GM19099 (cell line): ENCODE data around the gene SLC12A8.

ENCODE experiments used
- POLR2A ChIP-seq: IDR thresholded peaks from 3 replicates; pipeline ENCODE4 v1.6.1; 2011; ENCODE audit warnings: low read depth; ENCODE audit not compliant: insufficient read length; ENCODE audit errors: extremely low read depth

The SLC12A8 gene

GRCh38 chr3:125212509-125213363, at the start of gene SLC12A8:
Gene SLC12A8 (minus strand): TSS chr3:125212748. CDS start chr3:125211349, 1,399 bp downstream.
- TF ChIP-seq POLR2A: peak; percentile 21

- no peak for TF ChIP-seq POLR2A
Measured at GRCh38 chr3:125262161-125262560, 49.6 kb upstream of the SLC12A8 start.

- TF ChIP-seq POLR2A: no peak
Measured at GRCh38 chr3:125261031-125261430, 48.5 kb upstream of the SLC12A8 start.

- no peak for TF ChIP-seq POLR2A
Measured at GRCh38 chr3:125260158-125260557, 47.6 kb upstream of the SLC12A8 start.

- TF ChIP-seq POLR2A: no peak
Measured at GRCh38 chr3:125257536-125257935, 45.0 kb upstream of the SLC12A8 start.

GRCh38 chr3:125256675-125257074, 44.1 kb upstream of the SLC12A8 start:
- no peak for TF ChIP-seq POLR2A

- TF ChIP-seq POLR2A: no peak
Measured at GRCh38 chr3:125250973-125251372, 38.4 kb upstream of the SLC12A8 start.

- no peak for TF ChIP-seq POLR2A
Measured at GRCh38 chr3:125246237-125246636, 33.7 kb upstream of the SLC12A8 start.

- TF ChIP-seq POLR2A: no peak
Measured at GRCh38 chr3:125245521-125245920, 33.0 kb upstream of the SLC12A8 start.

- TF ChIP-seq POLR2A: no peak
Measured at GRCh38 chr3:125240496-125240895, 27.9 kb upstream of the SLC12A8 start.

GRCh38 chr3:125239266-125239665, 26.7 kb upstream of the SLC12A8 start:
- no peak for TF ChIP-seq POLR2A

- TF ChIP-seq POLR2A: no peak
Measured at GRCh38 chr3:125238759-125239158, 26.2 kb upstream of the SLC12A8 start.

GRCh38 chr3:125236331-125236903, 23.9 kb upstream of the SLC12A8 start:
- TF ChIP-seq POLR2A: no peak

- no peak for TF ChIP-seq POLR2A
Measured at GRCh38 chr3:125234831-125235230, 22.3 kb upstream of the SLC12A8 start.

GRCh38 chr3:125232401-125232800, 19.9 kb upstream of the SLC12A8 start:
- no peak for TF ChIP-seq POLR2A

- TF ChIP-seq POLR2A: no peak
Measured at GRCh38 chr3:125231895-125232294, 19.3 kb upstream of the SLC12A8 start.
